DOHH2 (cell line): ENCODE data around the gene DNAAF5.

Source experiments
- CTCF ChIP-seq: fragments of 200-600 bp; sonication (generic); IDR thresholded peaks from one replicate; pipeline ENCODE4 v1.5.1; 2014; ENCODE audit warnings: antibody characterized with exemption, mild to moderate bottlenecking, low read depth, low read length; ENCODE audit not compliant: poor library complexity, severe bottlenecking
- EZH2phosphoT487 ChIP-seq: fragments of 200-600 bp; sonication (generic); IDR thresholded peaks from 2 replicates; pipeline ENCODE4 v1.6.1; 2017; ENCODE audit warnings: borderline replicate concordance, mild to moderate bottlenecking, antibody characterized with exemption, low read length, moderate library complexity, mixed read lengths

- TF ChIP-seq CTCF (no peak), EZH2phosphoT487 (no peak)
Measured at GRCh38 chr7:768881-769504, 42.5 kb downstream of the DNAAF5 start.
